Pancreas (tissue), 10 donors: ENCODE measurements around the gene PTPMT1. TPM values are rescaled to one million over a fixed set of nuclear protein-coding genes. Genes with fewer than 3 reads are reported as not detected.

ENCODE experiments used
- ATAC-seq, 4 donors: fragments of 200-7000 bp; cut with Tn5 transposase; one replicate each; pipeline versions ENCODE4 v1.8.0 to v1.9.1; 2020; ENCODE audit warnings: mild to moderate bottlenecking in 4 of 4, moderate library complexity in 4 of 4
- DNase-seq, 6 donors: peaks; one replicate each; pipeline ENCODE4 v3.0.0-alpha.2; 2020
- FAIRE-seq: peaks from 2 replicates; lab custom pipeline; 2012; peaks lifted over from hg19 to GRCh38; lab: Jason Lieb, UNC
- H3K27ac ChIP-seq, 4 donors: fragments of 200-600 bp; sonication (generic); 1 replicate in 3 of 4; 2 replicates in 1 of 4; pipeline versions ENCODE4 v1.5.0 to v1.8.0; 2020
- H3K27me3 ChIP-seq, 4 donors: fragments of 200-600 bp; one replicate each; pipeline ENCODE4 v1.8.0; 2021
- H3K36me3 ChIP-seq, 3 donors: fragments of 200-600 bp; sonication (generic) in 1 of 3; one replicate each; pipeline versions ENCODE4 v1.5.0 to v1.8.0; 2020 to 2021
- H3K4me1 ChIP-seq, 3 donors: fragments of 200-600 bp; one replicate each; pipeline ENCODE4 v1.8.0; 2021
- H3K4me3 ChIP-seq, 4 donors: fragments of 200-600 bp; sonication (generic) in 2 of 4; one replicate each; pipeline versions ENCODE4 v1.5.0 to v1.8.0; 2020 to 2021
- H3K9me3 ChIP-seq, 4 donors: fragments of 200-600 bp; one replicate each; pipeline ENCODE4 v1.8.0; 2021
- CTCF ChIP-seq, 4 donors: fragments of 200-600 bp; sonication (generic) in 3 of 4; IDR thresholded peaks; one replicate each; pipeline versions ENCODE4 v1.5.0 to v1.8.0; 2021; ENCODE audit warnings: antibody characterized with exemption in 4 of 4
- WGBS, 2 donors: extraction: QIAGEN DNeasy Blood & Tissue Kit; methylation state at CpG; one replicate each; pipeline ENCODE4 v1.1.7; 2013; 5-methylcytosine and 5-hydroxymethylcytosine counted together
- intact Hi-C, 3 donors: fragments of 100-400 bp; cut with DNase I; formaldehyde crosslinking; loops; one replicate each; pipeline versions ENCODE4 v1.11.1 to v1.14.2; 2022
- polyA plus RNA-seq, 2 donors: library from polyadenylated mRNA; stranded (reverse); fragments of 200-250 nt; gene quantifications; one replicate each; pipeline ENCODE4 v1.2.3, GENCODE V29; 2013
- total RNA-seq, 6 donors: library from RNA; stranded (reverse); fragmentation: NEBNext Ultra II Directional in 4 of 6; extraction: Animal tissue kit (Norgen Biotek cat#: 25700) in 4 of 6; gene quantifications; one replicate each; pipeline versions ENCODE4 v1.2.1 to v1.2.4, GENCODE V29; 2021 to 2023
- donor health status: healthy with polysubstance abuse.
- donor health status: DM: no; HTN: no; CAD: no; lungs with moderate emphysema.
- donor health status: DM: no; HTN: no; CAD: no.
- donor health status: control.
- donor health status: control.
- donor health status: Bipolar disorder and iron deficiency.
- donor health status: DM: yes; HTN: yes; CAD: no.
- donor health status: DM: no; HTN: no; CAD: no.
- donor health status: DM: no; HTN: no; CAD: no.
- donor health status: DM: yes; HTN: yes; CAD: no.

PTPMT1 gene
- total and polyA plus RNA-seq, 8 donors: 15.7 to 34.3 (median 21.4) TPM

- FAIRE-seq (no peak), ATAC-seq (peak in 2 of 4 donors; percentile 17 to 22), DNase-seq (no peak)
- Histone ChIP-seq H3K27ac (no peak overlapping the region), H3K27me3 (no peaks in the 10 kb centered on the region), H3K36me3 (no peaks in the 10 kb centered on the region), H3K9me3 (no peaks in the 10 kb centered on the region), H3K4me1 (peaks cover 4 to 12% (median 4%) of the 10 kb centered on the region in 3 donors), H3K4me3 (no peak overlapping the region)
- 40 to 49% methylated on average over 5 of the region's 5 CpGs for WGBS, 2 donors
- no peak for TF ChIP-seq CTCF (IDR thresholded peaks at IDR 0.05)
- intact Hi-C loops: no loop called here
These were observed 41.3 kb downstream of the PTPMT1 start for GRCh38 chr11:47606731-47607130.

- WGBS, 2 donors: 86 to 87% methylated on average over 7 of the region's 7 CpGs
- no peak for TF ChIP-seq CTCF (IDR thresholded peaks at IDR 0.05)
- Histone ChIP-seq H3K36me3 (no peaks in the 10 kb centered on the region), H3K4me3 (no peak overlapping the region), H3K27me3 (no peaks in the 10 kb centered on the region), H3K4me1 (peaks cover 4 to 12% (median 4%) of the 10 kb centered on the region in 3 donors), H3K9me3 (no peaks in the 10 kb centered on the region), H3K27ac (no peak overlapping the region)
- no peak for FAIRE-seq
- ATAC-seq: peak in 3 of 4 donors; percentile 51 to 68 (median 67)
- intact Hi-C loops: no loop called here
- DNase-seq: no peak
These were observed 42.0 kb downstream of the PTPMT1 start for GRCh38 chr11:47607380-47607779.

GRCh38 chr11:47609675-47610074 is 44.3 kb downstream of the PTPMT1 start:
- H3K4me1 ChIP-seq: peaks cover 4 to 12% (median 4%) of the 10 kb centered on the region in 3 donors
- H3K36me3 ChIP-seq: no peaks in the 10 kb centered on the region
- intact Hi-C loops: no loop called here
- no peak for TF ChIP-seq CTCF (IDR thresholded peaks at IDR 0.05)
- H3K27ac ChIP-seq: no peak overlapping the region
- FAIRE-seq (no peak), DNase-seq (no peak), ATAC-seq (no peak)
- 81 to 83% methylated on average over 3 of the region's 3 CpGs for WGBS, 2 donors
- H3K27me3 ChIP-seq: no peaks in the 10 kb centered on the region
- no peaks in the 10 kb centered on the region for H3K9me3 ChIP-seq
- H3K4me3 ChIP-seq: no peak overlapping the region

GRCh38 chr11:47611348-47611794 is 46.0 kb downstream of the PTPMT1 start:
- Histone ChIP-seq H3K4me1 (no peaks in the 10 kb centered on the region), H3K27me3 (no peaks in the 10 kb centered on the region), H3K36me3 (no peaks in the 10 kb centered on the region), H3K9me3 (no peaks in the 10 kb centered on the region), H3K4me3 (no peak overlapping the region), H3K27ac (no peak overlapping the region)
- DNase-seq (no peak), FAIRE-seq (no peak), ATAC-seq (peak in 2 of 4 donors; percentile 55 to 72)
- WGBS, 2 donors: 76 to 83% methylated on average over 6 of the region's 6 CpGs
- TF ChIP-seq CTCF (IDR thresholded peaks at IDR 0.05): no peak
- intact Hi-C loops: no loop called here

- H3K4me1 ChIP-seq: no peaks in the 10 kb centered on the region
- no peak overlapping the region for H3K4me3 ChIP-seq
- H3K9me3 ChIP-seq: no peaks in the 10 kb centered on the region
- no peak for TF ChIP-seq CTCF (IDR thresholded peaks at IDR 0.05)
- no peaks in the 10 kb centered on the region for H3K27me3 ChIP-seq
- DNase-seq (no peak), ATAC-seq (no peak), FAIRE-seq (no peak)
- H3K36me3 ChIP-seq: peaks cover 0 to under 1% (median 0%) of the 10 kb centered on the region in 3 donors
- intact Hi-C loops: no loop called here
- no peak overlapping the region for H3K27ac ChIP-seq
These were observed 49.9 kb downstream of the PTPMT1 start for GRCh38 chr11:47615249-47615648.
